Fibroblast of villous mesenchyme (primary cell): ENCODE data around the gene INPP5A. TPM values are rescaled to one million over a fixed set of nuclear protein-coding genes. Genes with fewer than 3 reads are reported as not detected.

Source experiments
- DNase-seq: peaks from one replicate; pipeline ENCODE4 v3.0.0-alpha.2; 2010; ENCODE audit warnings: low read depth
- H3K4me3 ChIP-seq: 2 replicates; pipeline ENCODE4 v1.5.1; 2011; ENCODE audit warnings: low read depth, mild to moderate bottlenecking, low read length
- total RNA-seq: library from RNA; depleted of rRNA; stranded (reverse); fragments of >200 nt; gene quantifications from 2 replicates; pipeline ENCODE4 v1.2.3, GENCODE V29; 2012
- TF ChIP-seq, protein P1 (sequence below): IDR thresholded peaks from 2 replicates; pipeline ENCODE4 v1.5.1; 2012; ENCODE audit warnings: low read depth, mild to moderate bottlenecking, low read length; ENCODE audit not compliant: insufficient read depth

Gene INPP5A
- total RNA-seq, 1 donor: 33.2 TPM

DNA sequence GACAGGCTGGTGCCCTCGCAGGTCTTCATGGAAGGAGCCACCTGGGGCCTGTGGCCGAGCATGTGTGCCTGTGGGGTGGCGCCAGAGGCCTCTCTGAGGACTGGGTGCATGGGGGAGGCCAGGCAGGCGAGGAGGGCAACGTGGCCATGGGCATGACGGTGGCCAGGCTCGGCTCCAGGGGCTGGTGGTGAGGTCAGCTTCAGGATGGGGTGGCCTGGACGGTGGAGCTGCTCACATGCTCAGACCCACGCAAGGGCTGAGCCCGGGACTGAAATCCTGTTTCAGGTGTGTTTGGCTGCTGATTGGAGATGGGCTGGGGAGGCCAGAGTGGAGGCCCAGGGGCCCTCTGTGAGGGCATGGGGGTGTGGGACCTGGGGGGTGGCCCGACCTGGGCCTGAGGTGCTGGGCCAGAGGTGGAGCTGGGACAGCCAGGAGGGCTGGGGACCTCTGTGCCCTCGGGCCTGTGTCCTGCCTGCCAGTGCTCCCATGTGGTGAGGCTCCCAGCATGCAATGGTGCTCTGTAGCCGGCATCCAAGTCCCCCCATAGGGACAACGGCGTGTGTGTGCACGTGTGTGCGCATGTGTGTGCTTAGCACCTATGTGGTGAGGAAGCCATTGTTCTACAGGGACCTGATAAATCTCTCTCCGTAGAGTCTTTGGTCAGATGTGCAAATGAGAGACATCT lies 71.1 kb downstream of the INPP5A start:
- TF ChIP-seq, protein P1, sequence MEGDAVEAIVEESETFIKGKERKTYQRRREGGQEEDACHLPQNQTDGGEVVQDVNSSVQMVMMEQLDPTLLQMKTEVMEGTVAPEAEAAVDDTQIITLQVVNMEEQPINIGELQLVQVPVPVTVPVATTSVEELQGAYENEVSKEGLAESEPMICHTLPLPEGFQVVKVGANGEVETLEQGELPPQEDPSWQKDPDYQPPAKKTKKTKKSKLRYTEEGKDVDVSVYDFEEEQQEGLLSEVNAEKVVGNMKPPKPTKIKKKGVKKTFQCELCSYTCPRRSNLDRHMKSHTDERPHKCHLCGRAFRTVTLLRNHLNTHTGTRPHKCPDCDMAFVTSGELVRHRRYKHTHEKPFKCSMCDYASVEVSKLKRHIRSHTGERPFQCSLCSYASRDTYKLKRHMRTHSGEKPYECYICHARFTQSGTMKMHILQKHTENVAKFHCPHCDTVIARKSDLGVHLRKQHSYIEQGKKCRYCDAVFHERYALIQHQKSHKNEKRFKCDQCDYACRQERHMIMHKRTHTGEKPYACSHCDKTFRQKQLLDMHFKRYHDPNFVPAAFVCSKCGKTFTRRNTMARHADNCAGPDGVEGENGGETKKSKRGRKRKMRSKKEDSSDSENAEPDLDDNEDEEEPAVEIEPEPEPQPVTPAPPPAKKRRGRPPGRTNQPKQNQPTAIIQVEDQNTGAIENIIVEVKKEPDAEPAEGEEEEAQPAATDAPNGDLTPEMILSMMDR: no peak
- DNase-seq: no peak

DNA sequence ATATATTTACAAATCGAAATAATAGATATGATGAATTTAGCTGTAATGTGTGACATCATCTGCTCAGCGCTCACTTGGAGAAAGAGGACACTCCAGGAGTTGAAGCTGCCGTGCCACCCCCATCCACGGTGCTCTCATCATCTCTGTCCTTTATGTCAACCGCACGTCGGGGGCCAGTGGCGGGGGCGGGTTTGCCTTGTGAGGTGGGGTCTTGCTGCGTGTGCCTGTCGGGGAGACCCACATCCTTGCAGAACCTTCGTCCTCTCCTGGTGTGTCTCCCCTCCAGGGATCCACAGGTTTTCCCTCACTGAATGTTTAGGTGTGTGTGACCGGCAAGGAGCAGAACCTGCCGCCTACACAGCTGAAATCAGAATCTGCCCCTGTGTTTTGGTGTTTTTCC lies 71.6 kb downstream of the INPP5A start:
- TF ChIP-seq, protein P1: no peak
- DNase-seq: no peak
- no peak overlapping the region for H3K4me3 ChIP-seq

More for the DNA sequence above, 71.1 kb downstream of the INPP5A start:
- no peak overlapping the region for H3K4me3 ChIP-seq

DNA sequence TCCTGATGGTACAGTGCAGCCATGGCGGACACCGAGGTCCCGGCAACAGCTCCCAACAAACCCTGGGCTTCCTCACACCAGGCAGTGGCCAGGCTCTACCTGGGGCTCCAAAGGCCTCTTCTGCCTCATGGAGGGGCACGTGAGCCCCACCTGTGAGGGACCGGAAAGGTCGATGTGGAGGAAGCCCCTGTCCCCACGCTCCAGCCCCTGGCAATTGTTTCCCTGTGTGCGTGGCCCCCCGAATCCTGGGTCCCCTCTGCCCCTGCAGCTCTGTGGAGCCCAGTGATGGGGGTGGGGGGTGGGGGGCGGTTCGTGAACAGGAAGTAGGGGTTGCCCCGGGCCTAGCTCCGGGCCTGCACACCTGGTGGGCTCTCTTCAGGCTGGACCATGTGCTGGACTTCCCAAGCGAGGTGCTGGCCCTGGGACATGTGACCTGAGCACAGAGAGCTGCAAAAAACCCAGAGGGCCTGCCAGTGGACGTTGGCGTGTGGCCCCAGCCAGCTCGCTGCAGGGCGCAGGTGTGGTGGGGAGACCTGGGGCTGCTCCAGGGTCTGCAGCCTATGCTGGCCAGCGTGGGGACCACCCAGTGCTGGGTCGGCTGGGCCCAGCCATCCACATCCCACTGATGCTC lies 72.6 kb downstream of the INPP5A start:
- no peak overlapping the region for H3K4me3 ChIP-seq
- TF ChIP-seq, protein P1: no peak
- DNase-seq: no peak

DNA sequence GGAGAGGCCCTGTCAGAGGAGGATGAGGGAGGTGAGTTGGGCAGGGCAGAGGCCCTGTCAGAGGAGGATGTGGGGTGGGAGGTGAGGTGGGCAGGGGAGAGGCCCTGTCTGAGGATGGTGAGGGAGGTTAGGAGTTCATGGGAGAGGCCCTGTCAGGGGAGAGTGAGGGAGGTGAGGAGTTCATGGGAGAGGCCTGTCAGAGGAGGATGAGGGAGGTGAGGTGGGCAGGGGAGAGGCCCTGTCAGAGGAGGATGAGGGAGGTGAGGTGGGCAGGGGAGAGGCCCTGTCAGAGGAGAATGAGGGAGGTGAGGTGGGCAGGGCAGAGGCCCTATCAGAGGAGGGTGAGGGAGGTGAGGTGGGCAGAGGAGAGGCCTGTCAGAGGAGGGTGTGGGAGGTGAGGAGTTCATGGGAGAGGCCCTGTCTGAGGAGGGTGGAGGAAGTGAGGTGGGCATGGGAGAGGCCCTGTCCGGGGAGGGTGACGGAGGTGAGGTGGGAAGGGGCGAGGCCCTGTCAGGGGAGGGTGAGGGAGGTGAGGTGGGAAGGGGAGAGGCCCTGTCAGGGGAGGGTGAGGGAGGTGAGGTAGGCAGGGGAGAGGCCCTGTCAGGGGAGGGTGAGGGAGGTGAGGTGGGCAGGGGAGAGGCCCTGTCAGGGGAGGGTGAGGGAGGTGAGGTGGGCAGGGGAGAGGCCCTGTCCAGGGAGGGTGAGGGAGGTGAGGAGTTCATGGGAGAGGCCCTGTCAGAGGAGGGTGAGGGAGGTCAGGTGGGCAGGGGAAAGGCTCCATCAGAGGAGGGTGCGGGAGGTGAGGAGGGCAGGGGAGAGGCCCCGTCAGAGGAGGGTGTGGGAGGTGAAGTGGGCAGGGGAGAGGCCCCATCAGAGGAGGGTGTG lies 73.7 kb downstream of the INPP5A start:
- DNase-seq: no peak
- H3K4me3 ChIP-seq: no peak overlapping the region
- TF ChIP-seq, protein P1: no peak

DNA sequence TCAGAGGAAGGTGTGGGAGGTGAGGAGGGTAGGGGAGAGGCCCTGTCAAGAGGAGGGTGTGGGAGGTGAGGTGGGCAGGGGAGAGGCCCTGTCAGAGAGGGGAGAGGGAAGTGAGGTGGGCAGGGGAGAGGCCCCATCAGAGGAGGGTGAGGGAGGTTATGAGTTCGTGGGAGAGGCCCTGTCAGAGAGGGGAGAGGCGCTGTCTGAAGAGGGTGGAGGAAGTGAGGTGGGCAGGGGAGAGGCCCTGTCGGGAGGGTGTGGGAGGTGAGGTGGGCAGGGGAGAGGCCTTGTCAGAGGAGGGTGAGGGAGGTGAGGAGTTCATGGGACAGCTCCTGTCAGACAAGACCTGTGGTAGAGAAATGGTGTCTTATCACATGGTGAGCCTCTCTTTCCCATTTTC lies 74.4 kb downstream of the INPP5A start:
- TF ChIP-seq, protein P1: no peak
- H3K4me3 ChIP-seq: no peak overlapping the region
- DNase-seq: no peak

DNA sequence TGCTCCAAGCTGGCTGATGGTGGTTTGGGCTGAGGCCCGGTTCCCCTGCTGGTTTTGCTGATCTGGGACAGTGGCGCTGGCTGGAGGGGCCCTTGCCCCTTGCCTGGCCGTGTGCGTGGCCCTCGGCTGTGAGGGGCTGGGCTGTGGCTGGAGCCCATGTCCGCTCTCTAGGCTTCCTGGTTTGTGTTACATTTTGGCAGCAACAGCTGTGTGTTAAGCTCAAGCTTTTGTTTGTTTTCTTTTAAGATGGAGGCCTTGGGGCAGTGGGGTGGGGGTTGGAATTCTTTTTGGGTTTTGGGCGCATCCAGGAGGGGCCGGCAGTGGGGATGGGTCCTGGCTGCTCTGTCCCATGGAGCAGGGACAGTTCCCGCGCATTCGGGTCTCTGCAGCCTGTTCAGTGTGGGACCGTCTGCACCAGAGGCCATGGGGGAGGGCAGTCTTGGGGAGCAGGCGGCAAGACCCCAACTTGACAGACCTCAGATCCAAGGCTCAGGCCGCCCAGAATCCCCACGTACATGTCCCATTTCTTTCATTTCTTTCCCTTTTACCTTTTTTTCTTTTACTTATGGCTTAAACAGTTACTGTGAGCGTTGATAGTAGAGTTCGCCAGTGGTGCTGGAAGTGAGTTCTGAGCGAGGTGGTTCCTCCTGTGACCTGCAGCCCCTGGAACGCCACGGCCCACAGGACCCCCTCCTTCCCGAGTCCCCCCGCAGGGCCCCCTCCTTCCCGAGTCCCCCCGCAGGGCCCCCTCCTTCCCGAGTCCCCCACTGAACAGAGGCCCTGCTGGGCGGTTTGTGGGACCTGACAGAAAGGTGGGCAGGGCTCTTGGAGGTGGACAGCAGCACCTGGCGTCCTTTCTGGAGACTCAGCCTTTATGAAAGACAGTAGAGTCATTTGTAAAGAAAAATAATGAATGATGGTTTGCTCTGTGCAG lies 75.3 kb downstream of the INPP5A start:
- DNase-seq: peak; percentile 32
- TF ChIP-seq, protein P1: no peak
- H3K4me3 ChIP-seq: no peak overlapping the region
